BLaER1 treated with 17β-estradiol and CSF1 and Interleukin-3, amounts not matched to agents 10 nM and 100 nM (cell line): Measurements from ENCODE around the gene APOE.

Source experiments
- H3K27ac ChIP-seq, 11 experiments: shearing (Covaris generic); formaldehyde crosslinking; 2 replicates each; pipeline ENCODE4 v1.8.1; 2022
- H3K27me3 ChIP-seq, 11 experiments: shearing (Covaris generic); formaldehyde crosslinking; 2 replicates each; pipeline ENCODE4 v1.8.1; 2022
- H3K36me3 ChIP-seq, 11 experiments: shearing (Covaris generic); formaldehyde crosslinking; 2 replicates each; pipeline ENCODE4 v1.8.1; 2022
- H3K4me1 ChIP-seq, 10 experiments: shearing (Covaris generic); formaldehyde crosslinking; 2 replicates each; pipeline ENCODE4 v1.8.1; 2022
- H3K4me2 ChIP-seq, 11 experiments: shearing (Covaris generic); formaldehyde crosslinking; 2 replicates each; pipeline ENCODE4 v1.8.1; 2022
- H3K4me3 ChIP-seq, 10 experiments: shearing (Covaris generic); formaldehyde crosslinking; 2 replicates each; pipeline ENCODE4 v1.8.1; 2022
- H3K9ac ChIP-seq, 11 experiments: shearing (Covaris generic); formaldehyde crosslinking; 2 replicates each; pipeline ENCODE4 v1.8.1; 2022
- H3K9me3 ChIP-seq, 11 experiments: shearing (Covaris generic); formaldehyde crosslinking; replicated peaks in 1 of 11; 2 replicates each; pipeline ENCODE4 v1.8.1; 2022
- H4K20me1 ChIP-seq, 11 experiments: shearing (Covaris generic); formaldehyde crosslinking; 2 replicates each; pipeline ENCODE4 v1.8.1; 2022
- Cebpa-rat ChIP-seq, 11 experiments: shearing (Covaris generic); IDR thresholded peaks; 2 replicates each; pipeline ENCODE4 v1.8.1; 2022

Gene APOE

DNA sequence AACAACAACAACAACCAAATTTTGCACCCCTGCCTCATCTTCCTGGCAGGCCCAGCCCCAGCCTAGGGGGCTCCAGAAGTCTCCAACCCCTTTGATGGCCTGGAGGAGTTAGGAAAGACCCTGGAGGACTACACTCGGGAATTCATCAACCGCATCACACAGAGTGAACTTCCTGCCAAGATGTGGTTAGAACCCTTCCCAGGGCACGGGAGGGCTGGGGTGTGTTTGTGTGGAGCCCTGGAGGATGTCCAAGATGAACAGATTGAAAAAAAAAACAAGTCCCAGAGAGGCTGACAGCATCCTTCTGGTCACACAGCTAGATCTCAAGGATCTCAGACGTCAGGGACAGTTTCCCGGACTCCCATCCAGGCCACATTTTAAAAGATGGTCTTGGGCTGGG lies 22.1 kb downstream of the APOE start:
- Histone ChIP-seq H3K27ac (peak overlapping the region; percentile 3 to 84 (median 78); a peak in 19 of 22 replicates), H3K9ac (peak overlapping the region in 10 of 11 experiments; percentile 12 to 71 (median 57); a peak in 14 of 22 replicates), H3K36me3 (no peaks in the 10 kb centered on the region), H3K4me2 (peak overlapping the region; percentile 69 to 96 (median 87)), H3K9me3 (no peaks in the 10 kb centered on the region), H3K27me3 (no peaks in the 10 kb centered on the region), H4K20me1 (no peaks in the 10 kb centered on the region), H3K4me3 (peak overlapping the region in 3 of 10 experiments; percentile 22 to 31 (median 22); a peak in 3 of 20 replicates), H3K4me1 (peaks cover 49 to 88% (median 60%) of the 10 kb centered on the region in 10 experiments)
- 0 out of 22 replicates have a peak, but pooled peaks of 1 of the 11 experiments have one; percentile 13 for TF ChIP-seq Cebpa-rat (IDR thresholded peaks at IDR 0.05)

- Histone ChIP-seq H3K9ac (peak overlapping the region in 3 of 11 experiments; percentile 6 to 23 (median 18); a peak in 1 of 22 replicates), H3K4me1 (peaks cover 33 to 81% (median 45%) of the 10 kb centered on the region in 10 experiments), H3K4me3 (no peak overlapping the region), H3K4me2 (peak overlapping the region in 8 of 11 experiments; percentile 15 to 66 (median 30); a peak in 11 of 22 replicates), H3K27me3 (no peaks in the 10 kb centered on the region), H3K27ac (peak overlapping the region in 2 of 11 experiments; percentile 2 to 23; a peak in 2 of 22 replicates), H3K36me3 (no peaks in the 10 kb centered on the region), H4K20me1 (no peaks in the 10 kb centered on the region), H3K9me3 (no peaks in the 10 kb centered on the region)
- no peak for TF ChIP-seq Cebpa-rat (IDR thresholded peaks at IDR 0.05)
Measured at GRCh38 chr19:44930088-44930487, 24.5 kb downstream of the APOE start.

GRCh38 chr19:44931541-44931940 lies 25.9 kb downstream of the APOE start:
- H3K27me3 ChIP-seq, result no peaks in the 10 kb centered on the region
- no peaks in the 10 kb centered on the region for H4K20me1 ChIP-seq
- H3K27ac ChIP-seq, result no peak overlapping the region
- H3K9ac ChIP-seq, result no peak overlapping the region
- no peak overlapping the region for H3K4me3 ChIP-seq
- no peaks in the 10 kb centered on the region for H3K9me3 ChIP-seq
- H3K4me2 ChIP-seq, result no peak overlapping the region
- no peak for TF ChIP-seq Cebpa-rat (IDR thresholded peaks at IDR 0.05)
- peaks cover 18 to 76% (median 30%) of the 10 kb centered on the region in 10 experiments for H3K4me1 ChIP-seq
- no peaks in the 10 kb centered on the region for H3K36me3 ChIP-seq

GRCh38 chr19:44939668-44940067 lies 34.1 kb downstream of the APOE start:
- no peaks in the 10 kb centered on the region for H4K20me1 ChIP-seq
- no peaks in the 10 kb centered on the region for H3K27me3 ChIP-seq
- peak overlapping the region in 8 of 11 experiments; percentile 1 to 67 (median 47); a peak in 13 of 22 replicates for H3K4me2 ChIP-seq
- no peak overlapping the region for H3K9ac ChIP-seq
- H3K4me3 ChIP-seq, result no peak overlapping the region
- TF ChIP-seq Cebpa-rat (IDR thresholded peaks at IDR 0.05), result peak in 3 of 11 experiments; percentile 29 to 32 (median 31); a peak in 3 of 22 replicates
- H3K4me1 ChIP-seq, result peaks cover 39 to 72% (median 50%) of the 10 kb centered on the region in 10 experiments
- no peak overlapping the region; a peak in 3 of 22 replicates for H3K27ac ChIP-seq
- no peaks in the 10 kb centered on the region for H3K9me3 ChIP-seq
- no peaks in the 10 kb centered on the region for H3K36me3 ChIP-seq

GRCh38 chr19:44942067-44942571 lies 36.5 kb downstream of the APOE start, which contains the start of gene APOC4:
Gene APOC4 (plus strand): TSS chr19:44942237. CDS start chr19:44942278, 41 bp downstream.
- Histone ChIP-seq H3K27me3 (no peaks in the 10 kb centered on the region), H3K4me3 (no peak within 1 kb of the TSS), H3K9me3 (no peaks in the 10 kb centered on the region), H3K36me3 (no peaks in the 10 kb centered on the region), H3K27ac (peak within 1 kb of the TSS in 2 of 11 experiments; percentile 9 to 19; a peak in 4 of 22 replicates), H4K20me1 (no peaks in the 10 kb centered on the region), H3K4me2 (peak within 1 kb of the TSS; percentile 55 to 84 (median 67); a peak in 19 of 22 replicates), H3K4me1 (peaks cover 50 to 80% (median 59%) of the 10 kb centered on the region in 10 experiments), H3K9ac (peak within 1 kb of the TSS in 1 of 11 experiments; percentile 38; a peak in 2 of 22 replicates)
- TF ChIP-seq Cebpa-rat (IDR thresholded peaks at IDR 0.05), result no peak

GRCh38 chr19:44943801-44944249 lies 38.2 kb downstream of the APOE start:
- no peak for TF ChIP-seq Cebpa-rat (IDR thresholded peaks at IDR 0.05)
- no peaks in the 10 kb centered on the region for H3K9me3 ChIP-seq
- H3K27ac ChIP-seq, result peak overlapping the region; percentile 2 to 69 (median 49); a peak in 20 of 22 replicates
- no peak overlapping the region for H3K4me3 ChIP-seq
- peaks cover 57 to 90% (median 68%) of the 10 kb centered on the region in 10 experiments for H3K4me1 ChIP-seq
- H4K20me1 ChIP-seq, result no peaks in the 10 kb centered on the region
- H3K27me3 ChIP-seq, result no peaks in the 10 kb centered on the region
- H3K9ac ChIP-seq, result peak overlapping the region in 10 of 11 experiments; percentile 6 to 59 (median 40); a peak in 15 of 22 replicates
- H3K36me3 ChIP-seq, result no peaks in the 10 kb centered on the region
- H3K4me2 ChIP-seq, result peak overlapping the region; percentile 55 to 84 (median 62)

DNA sequence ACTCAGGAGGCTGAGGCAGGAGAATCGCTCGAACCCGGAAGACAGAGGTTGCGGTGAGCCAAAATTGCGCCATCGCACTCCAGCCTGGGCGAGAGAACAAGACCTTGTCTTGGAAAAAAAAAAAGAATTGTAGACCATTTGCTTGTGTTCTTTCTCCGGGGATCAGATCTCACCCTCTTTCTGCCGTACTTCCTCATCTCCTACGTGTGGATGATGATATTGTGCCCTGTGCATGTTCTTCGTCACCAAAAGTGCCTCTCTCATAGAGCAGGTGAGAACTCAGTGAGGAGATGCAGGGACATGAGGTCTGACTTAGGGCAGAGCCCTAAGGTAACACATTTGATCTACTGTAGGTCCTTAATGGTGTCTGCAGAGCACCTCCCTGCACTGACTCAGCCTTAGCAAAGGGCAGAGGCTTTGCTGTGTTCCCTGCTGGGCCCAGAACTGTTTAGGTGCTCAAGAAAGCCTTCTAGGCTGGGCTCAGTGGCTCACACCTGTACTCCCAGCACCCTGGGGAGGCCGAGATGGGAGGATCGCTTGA lies 41.5 kb downstream of the APOE start:
- no peak overlapping the region for H3K27ac ChIP-seq
- H4K20me1 ChIP-seq, result no peaks in the 10 kb centered on the region
- H3K36me3 ChIP-seq, result peaks cover 0 to 15% (median 13%) of the 10 kb centered on the region in 11 experiments; a peak in 7 of 22 replicates
- peaks cover 38 to 79% (median 58%) of the 10 kb centered on the region in 10 experiments for H3K4me1 ChIP-seq
- no peak for TF ChIP-seq Cebpa-rat (IDR thresholded peaks at IDR 0.05)
- no peaks in the 10 kb centered on the region for H3K9me3 ChIP-seq
- no peak overlapping the region for H3K4me3 ChIP-seq
- no peaks in the 10 kb centered on the region for H3K27me3 ChIP-seq
- H3K4me2 ChIP-seq, result peak overlapping the region in 1 of 11 experiments; percentile 16; a peak in 1 of 22 replicates
- no peak overlapping the region for H3K9ac ChIP-seq

- H3K27me3 ChIP-seq, result no peaks in the 10 kb centered on the region
- H3K4me3 ChIP-seq, result no peak overlapping the region
- TF ChIP-seq Cebpa-rat (IDR thresholded peaks at IDR 0.05), result no peak
- H3K4me1 ChIP-seq, result peaks cover 26 to 70% (median 47%) of the 10 kb centered on the region in 10 experiments
- H3K9ac ChIP-seq, result peak overlapping the region in 8 of 11 experiments; percentile 28 to 62 (median 50); a peak in 7 of 22 replicates
- H3K9me3 ChIP-seq, result no peaks in the 10 kb centered on the region
- H3K27ac ChIP-seq, result peak overlapping the region in 1 of 11 experiments; percentile 12; a peak in 1 of 22 replicates
- peak overlapping the region; percentile 37 to 67 (median 52); a peak in 19 of 22 replicates for H3K4me2 ChIP-seq
- H4K20me1 ChIP-seq, result no peaks in the 10 kb centered on the region
- H3K36me3 ChIP-seq, result peaks cover 0 to 15% (median 13%) of the 10 kb centered on the region in 11 experiments; a peak in 7 of 22 replicates
Measured at GRCh38 chr19:44948237-44948636, 42.6 kb downstream of the APOE start.
